ENCODE results near the gene CANT1.
"Not testable (repeated sequence)": the region's sequence is repeated elsewhere in the genome, so short reads cannot be mapped to it uniquely, and the experiment has no call there.

The CANT1 gene

GRCh38 chr17:79022507-79022991 lies 13.0 kb upstream of the CANT1 start:
- DNase-seq (ENCODE audit: low read depth) = no peak
- H3K4me3 ChIP-seq (ENCODE audit: control insufficient read depth, low read depth, low read length) = no peak overlapping the region

DNA sequence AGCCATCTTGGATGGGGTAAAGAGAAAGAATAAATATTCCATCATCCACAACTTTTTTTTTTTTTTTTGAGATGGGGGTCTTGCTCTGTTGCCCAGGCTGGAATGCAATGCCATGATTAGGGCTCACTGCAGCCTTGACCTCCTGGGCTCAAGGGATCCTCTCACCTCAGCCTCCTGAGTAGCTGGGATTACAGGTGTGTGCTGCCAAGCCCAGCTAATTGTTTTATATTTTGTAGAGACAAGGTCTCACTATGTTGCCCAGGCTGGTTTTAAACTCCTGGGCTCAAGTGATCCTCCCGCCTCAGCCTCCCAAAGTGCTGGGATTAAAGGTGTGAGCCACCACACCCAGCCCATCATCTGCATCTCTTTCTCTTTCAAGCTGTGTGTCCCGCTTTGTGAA lies 12.4 kb upstream of the CANT1 start:
- H3K4me3 ChIP-seq (ENCODE audit: control insufficient read depth, low read depth, low read length); DNase-seq (ENCODE audit: low read depth): not testable (repeated sequence)

More at GRCh38 chr17:79022507-79022991, 13.0 kb upstream of the CANT1 start:
- TF ChIP-seq, protein P1, sequence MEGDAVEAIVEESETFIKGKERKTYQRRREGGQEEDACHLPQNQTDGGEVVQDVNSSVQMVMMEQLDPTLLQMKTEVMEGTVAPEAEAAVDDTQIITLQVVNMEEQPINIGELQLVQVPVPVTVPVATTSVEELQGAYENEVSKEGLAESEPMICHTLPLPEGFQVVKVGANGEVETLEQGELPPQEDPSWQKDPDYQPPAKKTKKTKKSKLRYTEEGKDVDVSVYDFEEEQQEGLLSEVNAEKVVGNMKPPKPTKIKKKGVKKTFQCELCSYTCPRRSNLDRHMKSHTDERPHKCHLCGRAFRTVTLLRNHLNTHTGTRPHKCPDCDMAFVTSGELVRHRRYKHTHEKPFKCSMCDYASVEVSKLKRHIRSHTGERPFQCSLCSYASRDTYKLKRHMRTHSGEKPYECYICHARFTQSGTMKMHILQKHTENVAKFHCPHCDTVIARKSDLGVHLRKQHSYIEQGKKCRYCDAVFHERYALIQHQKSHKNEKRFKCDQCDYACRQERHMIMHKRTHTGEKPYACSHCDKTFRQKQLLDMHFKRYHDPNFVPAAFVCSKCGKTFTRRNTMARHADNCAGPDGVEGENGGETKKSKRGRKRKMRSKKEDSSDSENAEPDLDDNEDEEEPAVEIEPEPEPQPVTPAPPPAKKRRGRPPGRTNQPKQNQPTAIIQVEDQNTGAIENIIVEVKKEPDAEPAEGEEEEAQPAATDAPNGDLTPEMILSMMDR (conservative IDR thresholded peaks at IDR 0.05; ENCODE audit: control insufficient read depth, insufficient read depth, low read depth, low read length) = no peak

DNA sequence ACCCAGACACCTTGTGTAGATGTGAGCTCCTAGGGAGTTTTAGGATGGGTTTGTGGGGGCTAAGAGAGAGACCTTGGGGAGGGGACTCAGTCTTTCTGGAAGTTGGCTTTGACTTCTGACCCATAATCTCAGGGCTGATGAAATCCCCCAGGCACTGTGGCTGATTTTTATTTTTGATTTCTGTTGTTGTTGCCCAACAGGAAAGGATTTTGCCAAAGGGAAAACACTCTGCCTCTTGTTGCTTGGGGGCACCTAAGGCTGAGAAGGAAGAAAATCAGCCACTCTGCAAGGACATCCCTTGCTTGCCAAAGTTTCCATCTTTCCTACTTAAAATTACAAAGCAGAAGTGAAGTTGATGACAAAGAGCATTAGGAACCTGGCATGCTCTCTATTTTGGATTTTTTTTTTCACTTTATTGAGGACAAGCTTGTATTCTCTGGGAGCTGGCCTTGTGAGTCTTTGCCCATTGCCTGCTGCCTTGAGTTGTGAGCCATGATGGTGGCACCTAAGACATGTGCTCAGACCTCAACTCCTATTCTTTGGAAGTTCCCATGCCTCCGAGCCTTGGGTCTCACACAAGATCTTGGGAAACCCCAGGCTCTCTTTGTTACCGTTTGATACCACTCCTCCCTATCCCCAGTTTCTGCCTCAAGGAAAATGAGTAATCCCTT lies 11.2 kb upstream of the CANT1 start:
- TF ChIP-seq, protein P1 (conservative IDR thresholded peaks at IDR 0.05; ENCODE audit: control insufficient read depth, insufficient read depth, low read depth, low read length) = no peak
- no peak overlapping the region for H3K4me3 ChIP-seq (ENCODE audit: control insufficient read depth, low read depth, low read length)
- DNase-seq (ENCODE audit: low read depth) = no peak

- DNase-seq (ENCODE audit: low read depth) = peak; percentile 87
- TF ChIP-seq, protein P1 (conservative IDR thresholded peaks at IDR 0.05; ENCODE audit: control insufficient read depth, insufficient read depth, low read depth, low read length) = peak; percentile 80
- no peak overlapping the region for H3K4me3 ChIP-seq (ENCODE audit: control insufficient read depth, low read depth, low read length)
Measured at GRCh38 chr17:79019632-79020584, 10.3 kb upstream of the CANT1 start.

DNA sequence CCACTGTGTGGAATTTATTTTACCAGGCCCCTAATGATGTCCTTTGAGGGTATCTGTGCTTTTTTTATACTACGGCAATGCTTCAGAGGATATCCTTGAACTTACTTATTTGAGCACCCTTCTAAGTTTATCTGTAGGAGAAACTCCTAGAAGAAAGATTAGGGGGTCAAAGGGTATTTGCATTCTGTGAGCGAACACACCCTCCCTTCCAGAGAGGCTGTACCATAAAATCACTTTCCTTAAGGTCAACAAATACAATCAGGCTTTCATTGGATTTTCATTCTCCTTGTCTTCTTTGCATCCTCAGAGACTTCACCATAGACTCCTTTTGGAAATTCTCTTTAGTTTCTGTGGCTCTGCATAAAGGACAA lies 9.7 kb upstream of the CANT1 start:
- DNase-seq (ENCODE audit: low read depth) = no peak
- TF ChIP-seq, protein P1 (conservative IDR thresholded peaks at IDR 0.05; ENCODE audit: control insufficient read depth, insufficient read depth, low read depth, low read length) = no peak
- H3K4me3 ChIP-seq (ENCODE audit: control insufficient read depth, low read depth, low read length) = no peak overlapping the region

- TF ChIP-seq, protein P1 (conservative IDR thresholded peaks at IDR 0.05; ENCODE audit: control insufficient read depth, insufficient read depth, low read depth, low read length) = no peak
- H3K4me3 ChIP-seq (ENCODE audit: control insufficient read depth, low read depth, low read length) = no peak overlapping the region
- DNase-seq (ENCODE audit: low read depth) = no peak
Measured at GRCh38 chr17:79018370-79018695, 8.8 kb upstream of the CANT1 start.
